ENCODE data around the gene SYS1.

The SYS1 gene

DNA sequence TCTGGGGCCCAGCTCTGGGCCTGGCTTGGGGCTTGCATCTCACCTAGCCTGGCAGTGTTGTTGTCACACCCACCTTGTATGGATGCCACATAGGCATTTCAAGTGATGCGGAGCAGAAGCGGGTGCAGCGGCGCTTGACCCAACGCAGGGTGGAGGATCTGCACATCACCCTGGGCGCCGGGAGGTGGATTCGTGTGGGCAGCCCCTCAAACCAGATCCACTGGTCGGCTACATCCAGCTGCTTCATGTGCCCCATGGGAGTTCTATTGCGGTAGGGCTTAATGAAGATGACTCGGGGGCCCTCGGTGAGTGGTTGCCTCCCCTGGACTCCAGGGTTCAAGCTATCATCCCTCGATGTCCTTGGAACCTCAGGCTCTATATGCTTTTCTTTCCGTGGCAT is 12.0 kb downstream of the SYS1 start:
- no peaks in the 10 kb centered on the region for H3K27me3 ChIP-seq (ENCODE audit: control insufficient read depth in 5 of 5, insufficient read depth in 4 of 5, low read length in 5 of 5)
- no peak overlapping the region for H3K9ac ChIP-seq (ENCODE audit: low read length in 5 of 5)
- no peak overlapping the region for H3K27ac ChIP-seq (ENCODE audit: low read depth, low read length)
- H3K4me1 ChIP-seq (ENCODE audit: control insufficient read depth in 5 of 5, insufficient read depth in 5 of 5, low read length in 5 of 5), result peaks cover 2 to 17% (median 13%) of the 10 kb centered on the region in 5 donors
- H3K9me3 ChIP-seq (ENCODE audit: control insufficient read depth in 5 of 5, low read length in 5 of 5), result no peaks in the 10 kb centered on the region
- H3K36me3 ChIP-seq (ENCODE audit: control insufficient read depth in 5 of 5, insufficient read depth in 5 of 5, low read length in 5 of 5), result no peaks in the 10 kb centered on the region
- H3K4me3 ChIP-seq (ENCODE audit: low read depth in 1 of 5, low read length in 5 of 5), result no peak overlapping the region

DNA sequence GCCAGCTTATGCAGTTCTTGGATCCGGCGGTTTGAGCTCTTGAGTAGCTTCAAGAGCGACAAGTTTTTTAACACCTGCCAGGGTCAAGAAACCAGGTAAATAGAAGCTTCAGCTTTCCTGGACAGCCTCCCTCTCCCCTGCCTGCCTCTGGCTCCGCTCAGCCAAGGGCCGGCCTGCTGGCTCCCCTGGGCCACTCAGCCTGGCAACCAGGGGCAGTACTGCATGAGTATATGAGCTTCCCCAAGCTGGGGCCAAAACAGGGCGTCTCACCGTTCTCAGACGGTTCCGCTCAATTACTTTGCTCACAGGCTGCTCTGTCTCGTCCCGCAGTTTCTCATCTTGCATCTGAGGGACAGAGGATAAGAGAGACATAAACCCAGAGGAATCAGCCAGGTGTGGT is 14.3 kb downstream of the SYS1 start:
- peaks cover 2 to 17% (median 13%) of the 10 kb centered on the region in 5 donors for H3K4me1 ChIP-seq (ENCODE audit: control insufficient read depth in 5 of 5, insufficient read depth in 5 of 5, low read length in 5 of 5)
- H3K4me3 ChIP-seq (ENCODE audit: low read depth in 1 of 5, low read length in 5 of 5), result no peak overlapping the region
- H3K36me3 ChIP-seq (ENCODE audit: control insufficient read depth in 5 of 5, insufficient read depth in 5 of 5, low read length in 5 of 5), result no peaks in the 10 kb centered on the region
- no peak overlapping the region for H3K9ac ChIP-seq (ENCODE audit: low read length in 5 of 5)
- H3K9me3 ChIP-seq (ENCODE audit: control insufficient read depth in 5 of 5, low read length in 5 of 5), result no peaks in the 10 kb centered on the region
- no peaks in the 10 kb centered on the region for H3K27me3 ChIP-seq (ENCODE audit: control insufficient read depth in 5 of 5, insufficient read depth in 4 of 5, low read length in 5 of 5)
- H3K27ac ChIP-seq (ENCODE audit: low read depth, low read length), result no peak overlapping the region

DNA sequence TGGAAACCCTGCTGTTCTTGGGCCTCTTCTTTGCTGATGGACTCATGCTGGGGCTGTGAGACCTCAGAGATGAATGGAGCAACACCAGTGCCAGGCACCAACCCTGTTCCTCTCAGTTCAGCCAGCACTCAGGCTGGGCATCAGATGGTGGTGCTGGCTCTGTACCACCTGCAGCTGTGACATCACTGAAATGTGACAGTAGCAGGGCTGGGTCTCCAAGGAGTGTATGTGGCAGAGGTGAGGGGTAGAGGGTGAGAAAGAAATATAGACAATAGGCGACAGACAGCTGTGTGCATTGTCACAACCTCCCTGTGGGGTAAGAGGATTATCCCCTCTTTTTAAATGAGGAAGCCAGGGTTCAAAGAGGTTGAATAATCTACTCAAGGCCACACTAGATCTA is 15.2 kb downstream of the SYS1 start, which contains the start of gene TP53TG5:
Gene TP53TG5, minus strand, starts transcription at position 135 of the 400 bp plus-strand sequence. Its CDS starts 89 bp downstream, at position 46.
- H3K27me3 ChIP-seq (ENCODE audit: control insufficient read depth in 5 of 5, insufficient read depth in 4 of 5, low read length in 5 of 5), result no peaks in the 10 kb centered on the region
- H3K27ac ChIP-seq (ENCODE audit: low read depth, low read length), result no peak within 1 kb of the TSS
- no peaks in the 10 kb centered on the region for H3K9me3 ChIP-seq (ENCODE audit: control insufficient read depth in 5 of 5, low read length in 5 of 5)
- H3K9ac ChIP-seq (ENCODE audit: low read length in 5 of 5), result no peak within 1 kb of the TSS
- H3K36me3 ChIP-seq (ENCODE audit: control insufficient read depth in 5 of 5, insufficient read depth in 5 of 5, low read length in 5 of 5), result no peaks in the 10 kb centered on the region
- H3K4me1 ChIP-seq (ENCODE audit: control insufficient read depth in 5 of 5, insufficient read depth in 5 of 5, low read length in 5 of 5), result peaks cover under 1 to 10% (median 9%) of the 10 kb centered on the region in 5 donors
- H3K4me3 ChIP-seq (ENCODE audit: low read depth in 1 of 5, low read length in 5 of 5), result no peak within 1 kb of the TSS

DNA sequence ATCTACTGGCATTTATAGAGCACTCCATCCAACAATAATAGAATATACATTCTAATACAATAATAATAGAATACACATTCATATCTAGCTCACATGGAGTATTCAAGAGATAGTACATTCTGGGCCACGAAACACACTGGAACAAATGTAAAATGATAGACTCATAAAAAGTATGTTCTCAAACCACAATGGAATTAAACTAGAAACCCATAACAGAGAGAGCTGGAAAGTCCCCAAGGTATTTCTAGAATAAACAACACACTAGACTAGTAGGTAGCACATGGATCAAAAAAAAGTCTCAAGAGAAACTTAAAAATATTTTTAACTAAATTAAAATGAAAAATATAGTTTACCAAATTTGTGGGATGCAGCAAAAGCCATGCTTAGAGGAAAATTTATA is 24.3 kb downstream of the SYS1 start:
- Histone ChIP-seq H3K36me3 (ENCODE audit: control insufficient read depth in 5 of 5, insufficient read depth in 5 of 5, low read length in 5 of 5) (no peaks in the 10 kb centered on the region), H3K9me3 (ENCODE audit: control insufficient read depth in 5 of 5, low read length in 5 of 5) (no peaks in the 10 kb centered on the region), H3K27me3 (ENCODE audit: control insufficient read depth in 5 of 5, insufficient read depth in 4 of 5, low read length in 5 of 5) (no peaks in the 10 kb centered on the region), H3K27ac (ENCODE audit: low read depth, low read length) (no peak overlapping the region), H3K9ac (ENCODE audit: low read length in 5 of 5) (no peak overlapping the region), H3K4me1 (ENCODE audit: control insufficient read depth in 5 of 5, insufficient read depth in 5 of 5, low read length in 5 of 5) (no peaks in the 10 kb centered on the region), H3K4me3 (ENCODE audit: low read depth in 1 of 5, low read length in 5 of 5) (no peak overlapping the region)

DNA sequence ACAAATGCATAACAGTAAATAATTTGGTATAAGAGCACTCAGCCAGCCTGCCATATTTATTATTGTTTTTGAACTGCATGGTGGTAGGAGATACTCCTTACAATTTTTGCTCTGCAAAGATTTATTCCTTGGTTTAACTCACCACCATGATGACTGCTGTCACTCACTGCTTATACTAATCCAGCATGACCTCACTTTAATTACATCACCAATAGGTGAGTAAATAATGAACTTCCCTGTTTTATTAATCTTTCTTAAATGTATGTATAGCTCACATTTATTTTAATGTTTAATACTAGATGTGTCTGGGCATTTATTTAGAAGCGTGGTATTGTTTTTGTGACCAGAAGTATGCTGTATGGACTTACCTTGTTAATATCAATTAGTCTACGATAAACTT is 28.0 kb downstream of the SYS1 start:
- peaks cover 0 to 3% (median 0%) of the 10 kb centered on the region in 5 donors for H3K36me3 ChIP-seq (ENCODE audit: control insufficient read depth in 5 of 5, insufficient read depth in 5 of 5, low read length in 5 of 5)
- no peak overlapping the region for H3K4me3 ChIP-seq (ENCODE audit: low read depth in 1 of 5, low read length in 5 of 5)
- H3K4me1 ChIP-seq (ENCODE audit: control insufficient read depth in 5 of 5, insufficient read depth in 5 of 5, low read length in 5 of 5), result no peaks in the 10 kb centered on the region
- no peaks in the 10 kb centered on the region for H3K9me3 ChIP-seq (ENCODE audit: control insufficient read depth in 5 of 5, low read length in 5 of 5)
- H3K27ac ChIP-seq (ENCODE audit: low read depth, low read length), result no peak overlapping the region
- no peak overlapping the region for H3K9ac ChIP-seq (ENCODE audit: low read length in 5 of 5)
- H3K27me3 ChIP-seq (ENCODE audit: control insufficient read depth in 5 of 5, insufficient read depth in 4 of 5, low read length in 5 of 5), result no peaks in the 10 kb centered on the region

DNA sequence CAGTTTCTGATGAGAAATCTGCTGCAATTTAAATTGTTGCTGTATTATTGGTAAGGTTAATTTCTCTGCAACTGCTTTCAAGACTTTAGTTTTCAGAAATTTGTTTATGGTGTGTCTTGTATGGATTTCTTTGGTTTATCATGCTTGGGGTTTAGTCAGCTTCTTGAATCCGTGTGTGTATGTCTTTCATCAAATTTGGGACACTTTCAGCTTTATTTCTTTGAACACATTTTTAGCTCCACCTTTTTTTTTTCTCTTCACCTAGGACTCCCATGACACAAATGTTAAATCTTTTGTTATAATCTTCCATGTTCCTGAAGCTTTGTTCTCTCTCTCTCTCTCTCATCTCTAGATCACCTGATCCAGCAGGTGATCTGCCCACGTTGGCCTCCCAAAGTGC is 28.6 kb downstream of the SYS1 start:
- Histone ChIP-seq H3K4me1 (ENCODE audit: control insufficient read depth in 5 of 5, insufficient read depth in 5 of 5, low read length in 5 of 5) (no peaks in the 10 kb centered on the region), H3K27ac (ENCODE audit: low read depth, low read length) (no peak overlapping the region), H3K27me3 (ENCODE audit: control insufficient read depth in 5 of 5, insufficient read depth in 4 of 5, low read length in 5 of 5) (no peaks in the 10 kb centered on the region), H3K9ac (ENCODE audit: low read length in 5 of 5) (no peak overlapping the region), H3K36me3 (ENCODE audit: control insufficient read depth in 5 of 5, insufficient read depth in 5 of 5, low read length in 5 of 5) (peaks cover 0 to 3% (median 0%) of the 10 kb centered on the region in 5 donors), H3K4me3 (ENCODE audit: low read depth in 1 of 5, low read length in 5 of 5) (no peak overlapping the region), H3K9me3 (ENCODE audit: control insufficient read depth in 5 of 5, low read length in 5 of 5) (no peaks in the 10 kb centered on the region)

DNA sequence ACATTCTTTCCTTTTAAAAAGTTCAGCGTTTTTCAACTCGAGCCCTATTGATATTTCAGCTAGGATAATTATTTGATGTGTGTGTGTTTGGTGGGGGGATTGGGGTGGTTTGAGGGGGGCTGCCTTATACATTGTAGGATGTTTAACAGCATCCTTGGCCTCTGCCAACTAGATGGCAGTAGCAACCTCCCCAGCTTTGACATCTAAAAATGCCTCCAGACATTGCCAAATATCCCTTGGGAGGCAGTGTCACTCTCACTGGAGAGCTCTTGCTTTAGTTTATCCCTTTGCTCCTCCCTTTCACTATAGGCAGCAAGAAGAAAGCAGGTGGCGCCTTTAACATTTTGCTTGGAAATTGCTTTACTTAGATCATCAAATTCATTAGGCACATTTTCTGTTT is 29.8 kb downstream of the SYS1 start:
- Histone ChIP-seq H3K4me1 (ENCODE audit: control insufficient read depth in 5 of 5, insufficient read depth in 5 of 5, low read length in 5 of 5) (no peaks in the 10 kb centered on the region), H3K9ac (ENCODE audit: low read length in 5 of 5) (no peak overlapping the region), H3K27ac (ENCODE audit: low read depth, low read length) (no peak overlapping the region)

DNA sequence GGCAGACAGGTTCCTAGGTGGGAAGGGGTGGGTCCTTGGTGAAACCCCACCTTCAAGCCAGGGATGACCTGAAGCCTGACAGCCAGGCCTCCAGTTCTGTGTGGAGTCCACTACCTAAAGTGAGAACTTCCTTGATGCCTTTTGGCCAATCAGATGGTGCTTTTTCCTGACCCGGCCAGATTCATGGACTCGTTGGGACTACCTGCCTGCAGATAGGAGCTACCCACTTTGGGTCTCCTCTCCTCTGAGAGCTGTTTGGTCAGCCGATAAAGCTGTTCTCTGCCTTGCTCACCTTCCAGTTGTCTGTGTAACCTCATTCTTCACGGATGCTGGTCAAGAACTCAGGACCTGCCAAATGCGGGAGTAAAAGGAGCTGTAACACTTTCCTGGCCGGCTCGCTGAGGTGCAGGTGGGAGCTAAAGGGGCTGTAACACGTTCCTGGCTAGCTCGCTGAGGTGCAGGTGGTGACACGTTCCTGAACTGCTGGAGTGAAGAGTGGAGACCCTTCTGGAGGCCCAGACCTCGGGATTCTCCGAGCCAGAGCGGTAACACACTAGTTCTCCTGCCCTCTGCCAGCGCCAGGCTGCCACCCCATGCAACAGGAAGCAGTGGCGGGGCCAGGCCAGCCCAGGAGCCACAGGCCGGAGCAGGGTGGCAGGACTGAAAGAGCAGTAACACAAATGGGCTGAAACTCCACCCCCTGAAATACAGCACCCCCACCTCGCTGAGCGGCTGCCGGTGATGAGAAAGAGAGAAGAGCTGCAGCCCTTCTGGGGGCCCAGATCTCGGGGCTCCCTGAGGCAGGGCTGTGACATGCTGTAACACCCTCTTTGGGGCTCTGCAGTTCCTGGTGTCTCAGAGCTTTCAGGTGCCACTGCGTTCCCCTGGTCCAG is 31.5 kb downstream of the SYS1 start:
- Histone ChIP-seq H3K4me1 (ENCODE audit: control insufficient read depth in 5 of 5, insufficient read depth in 5 of 5, low read length in 5 of 5) (no peaks in the 10 kb centered on the region), H3K4me3 (ENCODE audit: low read depth in 1 of 5, low read length in 5 of 5) (no peak overlapping the region), H3K9ac (ENCODE audit: low read length in 5 of 5) (no peak overlapping the region), H3K9me3 (ENCODE audit: control insufficient read depth in 5 of 5, low read length in 5 of 5) (peaks cover 0 to under 1% (median 0%) of the 10 kb centered on the region in 5 donors), H3K36me3 (ENCODE audit: control insufficient read depth in 5 of 5, insufficient read depth in 5 of 5, low read length in 5 of 5) (peaks cover 0 to 3% (median 0%) of the 10 kb centered on the region in 5 donors), H3K27me3 (ENCODE audit: control insufficient read depth in 5 of 5, insufficient read depth in 4 of 5, low read length in 5 of 5) (no peaks in the 10 kb centered on the region), H3K27ac (ENCODE audit: low read depth, low read length) (no peak overlapping the region)

More for the DNA sequence above, 29.8 kb downstream of the SYS1 start:
- Histone ChIP-seq H3K27me3 (ENCODE audit: control insufficient read depth in 5 of 5, insufficient read depth in 4 of 5, low read length in 5 of 5) (no peaks in the 10 kb centered on the region), H3K9me3 (ENCODE audit: control insufficient read depth in 5 of 5, low read length in 5 of 5) (no peaks in the 10 kb centered on the region), H3K36me3 (ENCODE audit: control insufficient read depth in 5 of 5, insufficient read depth in 5 of 5, low read length in 5 of 5) (peaks cover 0 to 3% (median 0%) of the 10 kb centered on the region in 5 donors), H3K4me3 (ENCODE audit: low read depth in 1 of 5, low read length in 5 of 5) (no peak overlapping the region)

DNA sequence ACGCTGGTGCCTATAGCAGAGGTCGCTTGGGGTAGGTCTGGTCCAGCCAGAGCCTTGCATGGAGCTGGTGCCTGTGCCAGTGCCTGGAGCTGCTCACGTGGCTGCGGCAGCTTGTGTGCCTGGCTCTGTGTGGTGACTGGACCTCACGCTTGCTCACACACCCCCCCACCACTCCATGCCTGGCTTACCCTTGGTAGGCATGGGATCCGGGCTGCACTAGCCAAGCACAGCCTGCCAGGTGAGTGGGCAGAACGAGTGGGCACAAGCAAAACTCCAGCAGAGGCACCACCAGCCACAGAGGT is 32.1 kb downstream of the SYS1 start:
- peaks cover 0 to 3% (median 0%) of the 10 kb centered on the region in 5 donors for H3K36me3 ChIP-seq (ENCODE audit: control insufficient read depth in 5 of 5, insufficient read depth in 5 of 5, low read length in 5 of 5)
- no peak overlapping the region for H3K4me3 ChIP-seq (ENCODE audit: low read depth in 1 of 5, low read length in 5 of 5)
- H3K9me3 ChIP-seq (ENCODE audit: control insufficient read depth in 5 of 5, low read length in 5 of 5), result peaks cover 0 to 3% (median 0%) of the 10 kb centered on the region in 5 donors
- H3K27ac ChIP-seq (ENCODE audit: low read depth, low read length), result no peak overlapping the region
- H3K9ac ChIP-seq (ENCODE audit: low read length in 5 of 5), result no peak overlapping the region
- H3K4me1 ChIP-seq (ENCODE audit: control insufficient read depth in 5 of 5, insufficient read depth in 5 of 5, low read length in 5 of 5), result no peaks in the 10 kb centered on the region
- H3K27me3 ChIP-seq (ENCODE audit: control insufficient read depth in 5 of 5, insufficient read depth in 4 of 5, low read length in 5 of 5), result no peaks in the 10 kb centered on the region

DNA sequence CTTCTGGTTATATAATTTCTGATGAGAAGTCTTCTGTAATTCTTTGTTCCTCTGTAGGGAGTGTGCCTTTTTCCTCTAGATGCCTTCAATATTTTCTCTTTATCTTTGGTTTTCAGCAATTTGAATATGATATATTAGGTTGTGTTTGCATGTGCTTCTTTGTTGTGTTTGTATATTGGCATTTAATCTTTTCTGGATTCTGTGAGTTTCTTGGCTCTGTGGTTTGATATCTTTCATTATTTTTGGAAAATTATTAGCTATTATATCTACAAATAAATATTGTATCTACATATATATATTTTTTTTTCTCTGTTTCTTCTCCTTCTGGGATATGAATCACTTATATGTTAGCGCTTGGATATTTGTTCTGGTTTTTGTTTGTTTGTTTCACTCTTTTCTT is 36.1 kb downstream of the SYS1 start:
- Histone ChIP-seq H3K4me3 (ENCODE audit: low read depth in 1 of 5, low read length in 5 of 5) (no peak overlapping the region), H3K9me3 (ENCODE audit: control insufficient read depth in 5 of 5, low read length in 5 of 5) (peaks cover 0 to 10% (median 6%) of the 10 kb centered on the region in 5 donors), H3K9ac (ENCODE audit: low read length in 5 of 5) (no peak overlapping the region), H3K36me3 (ENCODE audit: control insufficient read depth in 5 of 5, insufficient read depth in 5 of 5, low read length in 5 of 5) (peaks cover 0 to 3% (median 0%) of the 10 kb centered on the region in 5 donors), H3K27ac (ENCODE audit: low read depth, low read length) (no peak overlapping the region), H3K4me1 (ENCODE audit: control insufficient read depth in 5 of 5, insufficient read depth in 5 of 5, low read length in 5 of 5) (no peaks in the 10 kb centered on the region), H3K27me3 (ENCODE audit: control insufficient read depth in 5 of 5, insufficient read depth in 4 of 5, low read length in 5 of 5) (no peaks in the 10 kb centered on the region)
